GM06990 (cell line): ENCODE results near the gene ELOVL2.

Source experiments
- DNase-seq: peaks from one replicate; pipeline ENCODE4 v3.0.0-alpha.2; 2011; ENCODE audit not compliant: insufficient read length; ENCODE audit errors: extremely low read depth
- H3K27me3 ChIP-seq: replicated peaks from 2 replicates; pipeline ENCODE4 v1.6.0; 2011; ENCODE audit warnings: low read length; ENCODE audit not compliant: control insufficient read depth, insufficient read depth
- H3K36me3 ChIP-seq: 2 replicates; pipeline ENCODE4 v1.5.1; 2011; ENCODE audit warnings: low read length; ENCODE audit not compliant: control insufficient read depth, insufficient read depth
- H3K4me3 ChIP-seq: replicated peaks from 2 replicates; pipeline ENCODE4 v1.5.1; 2011; ENCODE audit warnings: low read depth, mild to moderate bottlenecking, control low read depth, low read length
- TF ChIP-seq, protein P1 (sequence below): IDR thresholded peaks from 2 replicates; pipeline ENCODE4 v1.5.1; 2011; ENCODE audit warnings: low read length, control low read depth, mild to moderate bottlenecking, inconsistent platforms; ENCODE audit not compliant: insufficient read depth, poor library complexity, severe bottlenecking

ELOVL2 gene

DNA sequence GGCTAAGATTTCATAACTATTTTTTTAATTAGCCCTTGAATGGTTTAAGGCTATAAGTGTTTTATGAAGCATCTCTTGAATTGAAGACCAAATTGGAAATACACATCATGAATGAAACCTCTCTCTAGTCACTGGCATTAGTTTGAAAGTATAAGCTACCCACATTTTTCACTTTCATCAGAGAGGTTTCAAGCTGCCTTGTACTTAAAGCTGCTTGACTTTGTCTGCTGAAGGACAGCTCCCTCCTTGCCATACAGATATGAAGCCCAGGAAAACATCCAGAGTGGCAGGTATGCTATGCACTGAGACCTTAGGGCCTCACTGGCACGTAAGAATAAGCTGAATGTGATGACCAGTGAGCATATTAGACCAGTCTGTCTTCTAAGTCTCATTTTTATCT, 62.7 kb downstream of the ELOVL2 start:
- H3K36me3 ChIP-seq, result no peaks in the 10 kb centered on the region
- no peak for DNase-seq
- H3K27me3 ChIP-seq, result peaks cover 2% of the 10 kb centered on the region
- TF ChIP-seq, protein P1, sequence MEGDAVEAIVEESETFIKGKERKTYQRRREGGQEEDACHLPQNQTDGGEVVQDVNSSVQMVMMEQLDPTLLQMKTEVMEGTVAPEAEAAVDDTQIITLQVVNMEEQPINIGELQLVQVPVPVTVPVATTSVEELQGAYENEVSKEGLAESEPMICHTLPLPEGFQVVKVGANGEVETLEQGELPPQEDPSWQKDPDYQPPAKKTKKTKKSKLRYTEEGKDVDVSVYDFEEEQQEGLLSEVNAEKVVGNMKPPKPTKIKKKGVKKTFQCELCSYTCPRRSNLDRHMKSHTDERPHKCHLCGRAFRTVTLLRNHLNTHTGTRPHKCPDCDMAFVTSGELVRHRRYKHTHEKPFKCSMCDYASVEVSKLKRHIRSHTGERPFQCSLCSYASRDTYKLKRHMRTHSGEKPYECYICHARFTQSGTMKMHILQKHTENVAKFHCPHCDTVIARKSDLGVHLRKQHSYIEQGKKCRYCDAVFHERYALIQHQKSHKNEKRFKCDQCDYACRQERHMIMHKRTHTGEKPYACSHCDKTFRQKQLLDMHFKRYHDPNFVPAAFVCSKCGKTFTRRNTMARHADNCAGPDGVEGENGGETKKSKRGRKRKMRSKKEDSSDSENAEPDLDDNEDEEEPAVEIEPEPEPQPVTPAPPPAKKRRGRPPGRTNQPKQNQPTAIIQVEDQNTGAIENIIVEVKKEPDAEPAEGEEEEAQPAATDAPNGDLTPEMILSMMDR, result no peak
- no peak overlapping the region for H3K4me3 ChIP-seq

DNA sequence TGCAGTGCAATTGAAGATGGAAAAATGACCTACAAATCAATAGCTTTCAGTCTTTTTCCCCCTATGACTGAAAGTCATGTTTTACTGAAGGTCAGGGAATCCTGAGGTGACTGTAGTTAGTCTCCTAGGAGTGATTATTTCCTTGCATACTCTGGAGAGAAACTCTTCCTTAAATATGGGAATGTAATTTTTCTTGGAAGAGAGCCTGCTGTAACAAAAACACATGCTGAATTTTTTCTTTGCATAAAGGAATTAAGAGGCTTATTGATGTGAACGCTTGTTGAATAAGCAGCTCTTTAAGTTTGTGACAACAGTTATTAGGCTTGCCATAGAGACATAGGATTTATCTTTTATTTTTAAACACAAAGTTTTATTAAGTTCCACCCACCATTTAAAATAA, 64.5 kb downstream of the ELOVL2 start:
- H3K36me3 ChIP-seq, result no peaks in the 10 kb centered on the region

GRCh38 chr6:10977231-10977968, 66.7 kb downstream of the ELOVL2 start:
- Histone ChIP-seq H3K4me3 (no peak overlapping the region), H3K36me3 (no peaks in the 10 kb centered on the region), H3K27me3 (peaks cover 2% of the 10 kb centered on the region)
- TF ChIP-seq, protein P1, result no peak
- no peak for DNase-seq

More for the DNA sequence above, 64.5 kb downstream of the ELOVL2 start:
- Histone ChIP-seq H3K4me3 (no peak overlapping the region), H3K27me3 (peaks cover 2% of the 10 kb centered on the region)
- TF ChIP-seq, protein P1, result no peak
- DNase-seq, result no peak

- no peak for DNase-seq
- TF ChIP-seq, protein P1, result no peak
- H3K36me3 ChIP-seq, result no peaks in the 10 kb centered on the region
- no peak overlapping the region for H3K4me3 ChIP-seq
- H3K27me3 ChIP-seq, result peaks cover 2% of the 10 kb centered on the region
Measured at GRCh38 chr6:10976571-10976970, 67.5 kb downstream of the ELOVL2 start.

DNA sequence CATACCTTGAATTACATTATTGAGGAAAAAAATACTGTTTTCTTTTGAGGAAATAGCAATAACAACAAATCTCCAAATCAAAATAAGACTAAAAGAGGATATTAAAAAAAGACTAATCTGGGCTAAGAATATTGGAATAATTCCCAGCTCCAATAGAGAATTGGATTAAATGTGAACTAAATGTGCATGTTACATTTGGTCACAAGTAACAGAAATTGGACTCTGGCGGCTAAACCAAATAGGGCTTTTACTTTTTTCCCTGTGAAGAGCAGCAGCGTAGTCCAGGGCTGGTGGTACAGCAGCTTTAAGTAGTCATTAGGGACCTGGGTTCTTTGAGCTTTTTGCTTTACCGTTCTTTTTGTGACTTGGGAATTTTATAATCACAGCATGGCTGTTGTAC, 71.9 kb downstream of the ELOVL2 start:
- H3K27me3 ChIP-seq, result peaks cover 2% of the 10 kb centered on the region; the same call in 1 of the 2 replicates
- no peak for DNase-seq
- H3K36me3 ChIP-seq, result no peaks in the 10 kb centered on the region
- TF ChIP-seq, protein P1, result no peak
- no peak overlapping the region for H3K4me3 ChIP-seq
